PFSK-1 (cell line): ENCODE measurements around the gene ZFHX3.

Experiments
- POLR2AphosphoS5 ChIP-seq: IDR thresholded peaks from 2 replicates; pipeline ENCODE4 v1.6.1; 2012; ENCODE audit warnings: low read depth, mild to moderate bottlenecking, control low read depth, low read length, moderate library complexity
- TF ChIP-seq, protein P1 (sequence below), 2 experiments: IDR thresholded peaks; 2 replicates each; pipeline versions ENCODE4 v1.6.1 to v1.8.0; 2011 to 2012; ENCODE audit warnings: low read depth in 2 of 2, low read length in 2 of 2, control low read depth in 1 of 2, inconsistent platforms in 1 of 2, mild to moderate bottlenecking in 1 of 2, moderate library complexity in 1 of 2; ENCODE audit not compliant: insufficient read depth in 1 of 2

DNA sequence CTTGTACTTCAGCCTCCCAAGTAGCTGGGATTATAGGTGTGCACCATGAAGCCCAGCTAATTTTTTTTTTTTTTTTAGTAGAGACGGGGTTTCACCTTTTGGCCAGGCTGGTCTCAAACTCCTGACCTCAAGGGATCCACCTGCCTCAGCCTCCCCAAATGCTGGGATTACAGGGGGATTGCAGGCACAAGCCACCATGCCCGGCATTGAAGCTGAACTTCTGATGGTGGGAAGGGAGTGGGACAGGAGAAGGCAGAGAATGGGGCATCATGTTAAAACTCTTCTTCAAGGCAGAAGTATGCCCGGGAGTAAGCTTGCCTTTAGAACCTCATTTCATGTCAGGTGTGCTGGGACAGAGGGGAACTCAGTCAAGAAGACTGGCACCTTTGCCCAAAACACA is 48.6 kb upstream of the ZFHX3 start:
- TF ChIP-seq, protein P1, sequence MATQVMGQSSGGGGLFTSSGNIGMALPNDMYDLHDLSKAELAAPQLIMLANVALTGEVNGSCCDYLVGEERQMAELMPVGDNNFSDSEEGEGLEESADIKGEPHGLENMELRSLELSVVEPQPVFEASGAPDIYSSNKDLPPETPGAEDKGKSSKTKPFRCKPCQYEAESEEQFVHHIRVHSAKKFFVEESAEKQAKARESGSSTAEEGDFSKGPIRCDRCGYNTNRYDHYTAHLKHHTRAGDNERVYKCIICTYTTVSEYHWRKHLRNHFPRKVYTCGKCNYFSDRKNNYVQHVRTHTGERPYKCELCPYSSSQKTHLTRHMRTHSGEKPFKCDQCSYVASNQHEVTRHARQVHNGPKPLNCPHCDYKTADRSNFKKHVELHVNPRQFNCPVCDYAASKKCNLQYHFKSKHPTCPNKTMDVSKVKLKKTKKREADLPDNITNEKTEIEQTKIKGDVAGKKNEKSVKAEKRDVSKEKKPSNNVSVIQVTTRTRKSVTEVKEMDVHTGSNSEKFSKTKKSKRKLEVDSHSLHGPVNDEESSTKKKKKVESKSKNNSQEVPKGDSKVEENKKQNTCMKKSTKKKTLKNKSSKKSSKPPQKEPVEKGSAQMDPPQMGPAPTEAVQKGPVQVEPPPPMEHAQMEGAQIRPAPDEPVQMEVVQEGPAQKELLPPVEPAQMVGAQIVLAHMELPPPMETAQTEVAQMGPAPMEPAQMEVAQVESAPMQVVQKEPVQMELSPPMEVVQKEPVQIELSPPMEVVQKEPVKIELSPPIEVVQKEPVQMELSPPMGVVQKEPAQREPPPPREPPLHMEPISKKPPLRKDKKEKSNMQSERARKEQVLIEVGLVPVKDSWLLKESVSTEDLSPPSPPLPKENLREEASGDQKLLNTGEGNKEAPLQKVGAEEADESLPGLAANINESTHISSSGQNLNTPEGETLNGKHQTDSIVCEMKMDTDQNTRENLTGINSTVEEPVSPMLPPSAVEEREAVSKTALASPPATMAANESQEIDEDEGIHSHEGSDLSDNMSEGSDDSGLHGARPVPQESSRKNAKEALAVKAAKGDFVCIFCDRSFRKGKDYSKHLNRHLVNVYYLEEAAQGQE (IDR thresholded peaks at IDR 0.05; ENCODE audit: insufficient read depth in 1 of 2, low read depth in 2 of 2, low read length in 2 of 2): no peak
- no peak for TF ChIP-seq POLR2AphosphoS5
